HL-60 (cell line): ENCODE results near the gene MARCO.

ENCODE experiments used
- GABPA ChIP-seq: IDR thresholded peaks from 2 replicates; pipeline ENCODE4 v1.6.1; 2012; ENCODE audit warnings: low read depth
- POLR2AphosphoS5 ChIP-seq: IDR thresholded peaks from 2 replicates; pipeline ENCODE4 v1.6.1; 2012; ENCODE audit warnings: low read depth
- SPI1 ChIP-seq: IDR thresholded peaks from 2 replicates; pipeline ENCODE4 v1.6.1; 2012; ENCODE audit warnings: low read depth, mild to moderate bottlenecking, borderline replicate concordance
- TF ChIP-seq, protein P1 (sequence below): IDR thresholded peaks from one replicate; pipeline ENCODE4 v1.5.1; 2011; ENCODE audit warnings: low read length, control low read depth, inconsistent platforms; ENCODE audit not compliant: insufficient read depth
- TF ChIP-seq, protein P2 (sequence below): IDR thresholded peaks from 2 replicates; pipeline ENCODE4 v1.6.1; 2012; ENCODE audit warnings: low read depth; ENCODE audit not compliant: insufficient replicate concordance

DNA sequence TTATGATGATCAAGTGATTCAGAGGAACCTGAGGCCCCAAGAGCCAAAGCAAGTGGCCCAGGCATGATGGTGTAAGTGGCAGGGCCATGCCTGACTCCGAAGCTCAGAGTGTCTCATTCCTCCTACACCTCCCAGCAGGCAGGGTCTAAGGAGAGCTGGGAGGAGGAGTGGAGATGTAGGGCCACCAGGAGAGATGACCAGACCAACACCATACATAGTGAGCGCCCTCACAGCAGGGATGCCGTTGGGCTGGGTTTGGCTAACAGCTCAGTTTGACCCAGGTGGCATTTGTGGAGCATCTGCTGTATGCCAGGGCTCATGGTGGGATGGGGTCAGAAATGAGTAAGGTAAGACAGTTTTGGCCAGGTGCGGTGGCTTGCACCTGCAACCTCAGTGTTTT is 80.7 kb downstream of the MARCO start:
- TF ChIP-seq GABPA (no peak), POLR2AphosphoS5 (no peak), SPI1 (no peak)
- TF ChIP-seq, protein P1, sequence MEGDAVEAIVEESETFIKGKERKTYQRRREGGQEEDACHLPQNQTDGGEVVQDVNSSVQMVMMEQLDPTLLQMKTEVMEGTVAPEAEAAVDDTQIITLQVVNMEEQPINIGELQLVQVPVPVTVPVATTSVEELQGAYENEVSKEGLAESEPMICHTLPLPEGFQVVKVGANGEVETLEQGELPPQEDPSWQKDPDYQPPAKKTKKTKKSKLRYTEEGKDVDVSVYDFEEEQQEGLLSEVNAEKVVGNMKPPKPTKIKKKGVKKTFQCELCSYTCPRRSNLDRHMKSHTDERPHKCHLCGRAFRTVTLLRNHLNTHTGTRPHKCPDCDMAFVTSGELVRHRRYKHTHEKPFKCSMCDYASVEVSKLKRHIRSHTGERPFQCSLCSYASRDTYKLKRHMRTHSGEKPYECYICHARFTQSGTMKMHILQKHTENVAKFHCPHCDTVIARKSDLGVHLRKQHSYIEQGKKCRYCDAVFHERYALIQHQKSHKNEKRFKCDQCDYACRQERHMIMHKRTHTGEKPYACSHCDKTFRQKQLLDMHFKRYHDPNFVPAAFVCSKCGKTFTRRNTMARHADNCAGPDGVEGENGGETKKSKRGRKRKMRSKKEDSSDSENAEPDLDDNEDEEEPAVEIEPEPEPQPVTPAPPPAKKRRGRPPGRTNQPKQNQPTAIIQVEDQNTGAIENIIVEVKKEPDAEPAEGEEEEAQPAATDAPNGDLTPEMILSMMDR = no peak
- TF ChIP-seq, protein P2, sequence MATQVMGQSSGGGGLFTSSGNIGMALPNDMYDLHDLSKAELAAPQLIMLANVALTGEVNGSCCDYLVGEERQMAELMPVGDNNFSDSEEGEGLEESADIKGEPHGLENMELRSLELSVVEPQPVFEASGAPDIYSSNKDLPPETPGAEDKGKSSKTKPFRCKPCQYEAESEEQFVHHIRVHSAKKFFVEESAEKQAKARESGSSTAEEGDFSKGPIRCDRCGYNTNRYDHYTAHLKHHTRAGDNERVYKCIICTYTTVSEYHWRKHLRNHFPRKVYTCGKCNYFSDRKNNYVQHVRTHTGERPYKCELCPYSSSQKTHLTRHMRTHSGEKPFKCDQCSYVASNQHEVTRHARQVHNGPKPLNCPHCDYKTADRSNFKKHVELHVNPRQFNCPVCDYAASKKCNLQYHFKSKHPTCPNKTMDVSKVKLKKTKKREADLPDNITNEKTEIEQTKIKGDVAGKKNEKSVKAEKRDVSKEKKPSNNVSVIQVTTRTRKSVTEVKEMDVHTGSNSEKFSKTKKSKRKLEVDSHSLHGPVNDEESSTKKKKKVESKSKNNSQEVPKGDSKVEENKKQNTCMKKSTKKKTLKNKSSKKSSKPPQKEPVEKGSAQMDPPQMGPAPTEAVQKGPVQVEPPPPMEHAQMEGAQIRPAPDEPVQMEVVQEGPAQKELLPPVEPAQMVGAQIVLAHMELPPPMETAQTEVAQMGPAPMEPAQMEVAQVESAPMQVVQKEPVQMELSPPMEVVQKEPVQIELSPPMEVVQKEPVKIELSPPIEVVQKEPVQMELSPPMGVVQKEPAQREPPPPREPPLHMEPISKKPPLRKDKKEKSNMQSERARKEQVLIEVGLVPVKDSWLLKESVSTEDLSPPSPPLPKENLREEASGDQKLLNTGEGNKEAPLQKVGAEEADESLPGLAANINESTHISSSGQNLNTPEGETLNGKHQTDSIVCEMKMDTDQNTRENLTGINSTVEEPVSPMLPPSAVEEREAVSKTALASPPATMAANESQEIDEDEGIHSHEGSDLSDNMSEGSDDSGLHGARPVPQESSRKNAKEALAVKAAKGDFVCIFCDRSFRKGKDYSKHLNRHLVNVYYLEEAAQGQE = no peak
